Measurements from ENCODE around the gene HBB.

HBB gene

DNA sequence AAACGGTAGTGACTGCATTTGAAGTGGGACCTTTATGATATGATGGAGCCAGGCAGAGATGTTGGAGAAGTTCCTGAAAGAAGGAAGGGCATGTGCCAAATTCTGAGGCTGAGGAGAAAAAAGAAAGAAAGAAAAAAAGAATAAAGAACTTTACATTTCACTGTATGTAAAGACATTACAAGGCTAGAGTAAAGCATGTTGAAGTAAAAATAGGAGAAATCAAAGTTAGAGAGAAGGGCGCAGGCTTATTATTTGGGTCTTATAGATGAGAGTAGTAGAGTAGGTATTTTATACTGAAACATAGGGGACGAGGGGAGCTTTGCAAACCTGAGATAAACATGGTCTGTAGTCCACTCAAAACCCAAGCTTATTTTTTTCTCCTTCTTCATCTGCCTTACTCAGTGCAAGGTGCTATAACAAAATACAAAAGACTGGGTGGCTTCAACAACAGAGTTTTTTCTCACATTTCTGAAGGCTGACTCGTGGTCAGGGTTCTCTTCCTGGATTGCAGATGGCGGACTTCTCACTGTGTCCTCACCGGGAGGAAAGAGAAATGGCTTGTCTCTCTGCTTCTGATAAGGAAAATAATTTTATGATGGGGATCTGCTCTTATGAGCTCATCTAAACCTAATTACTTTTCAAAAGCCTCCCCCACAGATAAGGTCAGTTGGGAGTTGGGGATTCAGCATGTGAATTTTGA, 20.1 kb upstream of the HBB start:
- no peak for DNase-seq

DNA sequence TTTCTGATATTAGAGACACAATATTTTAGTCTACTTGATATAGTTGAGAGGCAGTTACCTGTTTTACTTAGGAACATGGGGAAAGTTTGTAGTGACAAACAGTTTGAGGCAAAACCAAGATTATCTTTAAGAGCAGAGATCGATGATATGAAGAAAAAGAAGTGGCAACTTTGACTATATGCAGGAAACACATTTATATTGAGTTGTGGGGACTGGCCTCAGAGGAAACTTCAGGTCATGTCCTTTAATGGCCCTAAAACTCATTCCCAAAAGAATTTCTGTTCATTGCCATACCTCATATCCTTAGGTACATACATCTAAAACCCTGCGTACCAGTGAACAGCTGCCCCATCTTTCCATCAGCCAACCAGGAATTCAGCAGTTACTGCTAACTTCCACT, 18.3 kb upstream of the HBB start:
- no peak for DNase-seq

GRCh38 chr11:5243816-5244180, 16.9 kb upstream of the HBB start:
- no peak for DNase-seq

DNA sequence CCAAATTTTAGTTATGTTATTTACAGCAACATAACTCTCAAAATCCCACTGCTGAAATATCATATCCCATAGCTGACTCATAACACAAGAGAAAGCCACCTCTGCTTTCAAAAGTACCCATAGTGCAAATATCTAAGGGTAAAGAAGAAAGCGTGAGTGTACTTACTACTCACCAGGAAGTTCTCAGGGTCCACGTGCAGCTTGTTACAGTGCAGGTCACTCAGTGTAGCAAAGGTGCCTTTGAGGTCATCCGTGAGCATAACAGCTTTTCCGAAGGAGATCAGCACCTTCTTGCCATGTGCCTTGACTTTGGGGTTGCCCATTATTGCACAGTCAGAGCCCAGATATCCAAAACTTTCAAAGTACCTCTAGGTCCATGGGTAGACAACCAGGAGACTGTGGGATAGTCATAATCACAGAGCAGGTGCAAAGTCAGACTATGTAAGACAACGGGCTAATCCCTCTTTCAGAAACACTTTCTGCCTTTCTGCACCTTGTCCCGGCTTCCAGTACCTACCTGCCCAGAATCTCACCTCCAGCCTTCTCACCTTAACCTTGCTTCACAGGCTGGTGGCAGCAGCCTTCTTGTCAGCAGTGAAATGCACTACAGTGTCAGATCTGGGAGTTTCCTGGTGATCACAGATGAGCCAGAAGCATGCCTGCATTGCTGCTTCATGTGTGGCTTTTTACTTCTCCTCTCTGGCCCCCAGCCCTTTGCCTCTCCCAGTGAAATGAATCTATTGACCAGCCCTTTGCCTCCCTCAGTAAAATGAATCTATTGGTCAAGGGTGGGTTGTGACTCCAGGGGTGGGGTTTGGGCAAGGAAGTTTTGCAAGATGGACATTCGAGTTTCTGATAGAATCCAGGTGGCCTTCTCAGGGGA, 16.3 kb upstream of the HBB start:
- no peak for DNase-seq

- DNase-seq, result no peak
Measured at GRCh38 chr11:5242208-5242607, 15.3 kb upstream of the HBB start.

DNA sequence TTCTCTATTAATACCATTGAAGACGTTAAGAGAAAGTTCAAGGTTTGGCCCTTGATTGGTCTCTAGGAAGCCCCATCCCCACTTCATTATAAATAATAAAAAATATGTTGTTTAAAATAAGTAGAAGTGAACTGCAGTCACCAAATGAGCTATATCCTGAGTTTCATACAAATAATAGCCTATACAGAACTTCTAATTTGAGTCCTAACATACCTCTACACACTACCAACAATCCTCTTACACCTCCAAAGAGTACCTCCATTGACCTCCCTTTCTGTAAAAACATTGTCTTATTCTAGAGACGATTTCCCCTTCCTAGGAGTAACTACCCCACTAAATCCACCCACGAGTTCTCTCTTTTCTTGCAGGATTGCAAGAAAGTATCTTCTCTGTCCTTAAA, 14.6 kb upstream of the HBB start:
- DNase-seq, result no peak

DNA sequence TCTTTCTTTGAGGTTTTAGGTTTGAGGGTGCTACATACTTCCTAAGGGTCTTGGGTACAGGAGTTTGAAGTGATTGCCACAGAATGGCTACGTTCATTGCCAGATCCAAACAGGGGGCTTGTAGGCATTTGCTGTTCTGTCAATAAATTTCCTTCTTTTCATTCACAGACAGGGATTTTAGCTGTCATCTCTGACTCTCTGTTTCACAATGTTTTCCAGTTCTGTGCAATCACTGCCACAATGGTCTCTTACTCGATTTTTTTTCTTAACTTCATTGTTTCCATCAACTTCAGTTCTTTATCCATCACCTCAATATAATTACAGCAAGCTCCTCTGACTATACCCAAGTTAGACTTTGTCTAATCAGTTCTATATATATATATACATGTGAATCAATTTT, 13.6 kb upstream of the HBB start:
- DNase-seq, result no peak

GRCh38 chr11:5240056-5240455, 13.2 kb upstream of the HBB start:
- no peak for DNase-seq

DNA sequence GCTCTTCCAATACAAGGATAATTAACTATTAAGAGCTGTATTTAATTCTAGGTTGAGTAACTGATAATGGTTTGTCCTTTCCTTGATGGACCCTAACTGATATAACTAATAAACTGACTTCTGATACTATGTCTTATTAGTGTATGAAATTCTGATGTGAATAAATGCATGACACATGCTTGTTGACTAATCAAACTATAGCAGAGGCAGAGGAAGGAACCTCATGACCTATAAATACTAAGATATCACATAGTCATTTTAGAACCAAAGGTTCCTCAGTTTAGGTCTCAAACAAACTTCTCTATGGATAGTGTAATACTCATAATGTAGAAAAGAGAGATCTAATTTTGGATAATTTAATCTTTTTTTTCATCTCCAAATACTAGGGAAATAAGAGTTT, 12.2 kb upstream of the HBB start:
- no peak for DNase-seq

GRCh38 chr11:5238486-5238885, 11.6 kb upstream of the HBB start:
- no peak for DNase-seq

DNA sequence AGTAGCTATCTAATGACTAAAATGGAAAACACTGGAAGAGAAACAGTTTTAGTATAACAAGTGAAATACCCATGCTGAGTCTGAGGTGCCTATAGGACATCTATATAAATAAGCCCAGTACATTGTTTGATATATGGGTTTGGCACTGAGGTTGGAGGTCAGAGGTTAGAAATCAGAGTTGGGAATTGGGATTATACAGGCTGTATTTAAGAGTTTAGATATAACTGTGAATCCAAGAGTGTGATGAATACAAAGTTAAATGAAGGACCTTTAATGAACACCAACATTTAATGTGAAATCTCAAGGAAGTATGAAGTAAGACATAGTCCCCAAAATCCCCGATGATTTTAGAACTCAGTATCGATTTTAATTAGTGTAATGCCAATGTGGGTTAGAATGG, 10.5 kb upstream of the HBB start:
- no peak for DNase-seq

DNA sequence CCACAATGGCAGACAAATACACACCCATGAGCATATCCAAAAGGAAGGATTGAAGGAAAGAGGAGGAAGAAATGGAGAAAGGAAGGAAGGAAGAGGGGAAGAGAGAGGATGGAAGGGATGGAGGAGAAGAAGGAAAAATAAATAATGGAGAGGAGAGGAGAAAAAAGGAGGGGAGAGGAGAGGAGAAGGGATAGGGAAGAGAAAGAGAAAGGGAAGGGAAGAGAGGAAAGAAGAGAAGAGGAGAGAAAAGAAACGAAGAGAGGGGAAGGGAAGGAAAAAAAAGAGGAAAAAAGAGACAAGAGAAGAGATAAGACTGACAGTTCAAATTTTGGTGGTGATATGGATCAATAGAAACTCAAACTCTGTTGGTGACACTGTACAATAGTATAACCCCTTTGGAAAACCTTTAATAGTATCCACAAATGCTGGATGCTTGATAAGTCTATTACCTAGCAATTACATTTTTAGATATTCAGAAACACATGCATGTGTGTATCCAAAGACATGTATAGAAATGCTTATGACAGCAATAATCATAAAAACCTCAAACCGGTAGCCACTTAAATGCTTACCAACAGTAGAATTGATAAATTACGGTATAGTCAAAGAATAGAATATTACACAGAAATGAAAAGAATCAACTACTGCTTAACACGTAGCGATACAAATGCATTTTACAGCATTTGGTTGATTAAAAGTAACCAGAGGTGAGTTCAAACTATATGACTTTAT, 8.7 kb upstream of the HBB start:
- DNase-seq, result no peak

GRCh38 chr11:5234381-5234834, 7.5 kb upstream of the HBB start, which contains the start of gene HBD:
TSS of gene HBD (minus strand) at chr11:5234483. CDS start at chr11:5234433, 50 bp downstream.
- no peak for DNase-seq

GRCh38 chr11:5233307-5233706, 6.4 kb upstream of the HBB start:
- DNase-seq, result no peak

GRCh38 chr11:5232821-5233220, 6.0 kb upstream of the HBB start:
- no peak for DNase-seq

- DNase-seq, result no peak
Measured at GRCh38 chr11:5232176-5232575, 5.3 kb upstream of the HBB start.

- no peak for DNase-seq
Measured at GRCh38 chr11:5231111-5231510, 4.2 kb upstream of the HBB start.

DNA sequence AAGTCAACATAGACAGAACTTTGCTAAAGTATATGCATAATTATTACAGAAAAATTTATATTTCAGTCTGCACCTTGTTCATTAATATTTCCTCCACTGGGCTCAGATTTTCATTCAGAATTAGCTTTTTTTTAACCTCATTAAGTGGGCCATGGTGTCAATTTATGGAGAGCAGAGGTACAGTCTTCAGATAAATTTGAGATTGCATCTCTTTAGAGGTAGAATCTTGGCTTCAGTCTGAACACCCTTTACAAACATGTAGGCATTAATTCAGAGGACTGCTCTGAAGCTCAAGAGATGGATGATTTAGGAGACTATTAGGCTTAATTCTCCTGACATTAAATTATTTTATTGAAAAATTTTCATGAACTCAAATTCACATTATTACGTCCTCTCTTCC, 3.4 kb upstream of the HBB start:
- no peak for DNase-seq

DNA sequence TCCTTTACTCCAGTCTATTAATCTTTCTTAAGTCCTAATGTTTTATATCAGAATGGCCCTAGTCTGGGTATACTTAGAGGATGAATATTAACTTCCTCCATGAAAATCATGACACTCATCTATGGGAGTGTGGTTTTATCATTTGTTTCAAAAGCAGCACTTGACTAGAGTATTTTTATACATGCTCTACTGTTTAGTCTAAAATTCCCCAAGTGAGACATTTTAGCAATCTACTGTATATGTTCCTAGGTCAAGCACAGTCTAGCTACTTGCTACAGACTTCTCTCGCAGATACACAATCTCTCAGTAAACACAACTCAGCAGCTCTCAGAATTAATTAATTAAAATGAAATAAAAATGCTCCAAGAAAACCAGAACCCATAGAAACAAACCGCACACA, 2.9 kb upstream of the HBB start:
- no peak for DNase-seq

GRCh38 chr11:5229356-5229755, 2.5 kb upstream of the HBB start:
- no peak for DNase-seq

GRCh38 chr11:5228124-5228523, 1.3 kb upstream of the HBB start:
- no peak for DNase-seq

GRCh38 chr11:5227681-5228080, 810 bp upstream of the HBB start:
- DNase-seq, result no peak

- DNase-seq, result no peak
Measured at GRCh38 chr11:5225480-5225871, 1.4 kb downstream of the HBB start.

Data from NCI-H2029 (cell line).